H1 (cell line): ENCODE data around the gene IRX4. TPM values are rescaled to one million over a fixed set of nuclear protein-coding genes. Genes with fewer than 3 reads are reported as not detected.

Experiments used
- CTCF ChIA-PET: fragments of 300-600 bp; sonication (Branson Sonifier 250); formaldehyde crosslinking; loops from one replicate; lab custom pipeline; 2021; ENCODE audit not compliant: partially characterized antibody; lab: Charles Lee
- POLR2A ChIA-PET: fragments of 300-600 bp; sonication (Branson Sonifier 250); formaldehyde crosslinking; loops from one replicate; lab custom pipeline; 2021; ENCODE audit warnings: inconsistent platforms; ENCODE audit not compliant: partially characterized antibody; lab: Charles Lee
- DNase-seq, 2 experiments: peaks; one replicate each; pipeline versions ENCODE4 v3.0.0 to v3.0.0-alpha.2; 2010 to 2022; ENCODE audit warnings: low spot score in 2 of 2, low read depth in 1 of 2, mixed read lengths in 1 of 2
- FAIRE-seq: peaks from 2 replicates; lab custom pipeline; 2011; peaks lifted over from hg19 to GRCh38; lab: Jason Lieb, UNC
- H2AFZ ChIP-seq: 2 replicates; pipeline ENCODE4 v1.8.1; 2012; ENCODE audit warnings: low read length, inconsistent platforms
- H2AK5ac ChIP-seq: 2 replicates; pipeline ENCODE4 v1.6.1; 2013; ENCODE audit warnings: low read depth, low read length
- H2BK120ac ChIP-seq: replicated peaks from 2 replicates; pipeline ENCODE3; 2013; ENCODE audit warnings: low read depth, low read length, inconsistent platforms
- H2BK12ac ChIP-seq: 2 replicates; pipeline ENCODE4 v1.6.1; 2013; ENCODE audit warnings: low read depth, low read length
- H2BK15ac ChIP-seq: 2 replicates; pipeline ENCODE4 v1.6.1; 2013; ENCODE audit warnings: low read length
- H2BK20ac ChIP-seq: 2 replicates; pipeline ENCODE4 v1.6.1; 2013; ENCODE audit warnings: low read length
- H2BK5ac ChIP-seq: 2 replicates; pipeline ENCODE4 v1.6.1; 2013; ENCODE audit warnings: low read depth, low read length
- H3K14ac ChIP-seq: 2 replicates; pipeline ENCODE4 v1.6.1; 2013; ENCODE audit warnings: inconsistent platforms; ENCODE audit not compliant: insufficient read length
- H3K18ac ChIP-seq: 2 replicates; pipeline ENCODE4 v1.6.1; 2013; ENCODE audit warnings: low read length; ENCODE audit errors: extremely low read depth
- H3K23ac ChIP-seq: 2 replicates; pipeline ENCODE4 v1.6.1; 2013; ENCODE audit warnings: inconsistent platforms; ENCODE audit not compliant: insufficient read length
- H3K23me2 ChIP-seq: 2 replicates; pipeline ENCODE4 v1.6.1; 2013; ENCODE audit warnings: low read depth, low read length
- H3K27ac ChIP-seq: 2 replicates; pipeline ENCODE4 v1.6.1; 2011; ENCODE audit warnings: low read depth, low read length, inconsistent platforms
- H3K27me3 ChIP-seq, 4 experiments: replicated peaks in 1 of 4; 1 replicate in 1 of 4; 2 replicates in 3 of 4; pipeline versions ENCODE4 v1.6.1 to v1.8.1; 2011 to 2013; ENCODE audit warnings: low read length in 3 of 4, mild to moderate bottlenecking in 3 of 4, inconsistent platforms in 2 of 4, mixed read lengths in 2 of 4, moderate library complexity in 1 of 4; ENCODE audit not compliant: control insufficient read depth in 3 of 4, insufficient read depth in 3 of 4; ENCODE audit errors: extremely low read depth in 1 of 4
- H3K36me3 ChIP-seq, 4 experiments: 2 replicates each; pipeline versions ENCODE4 v1.6.1 to v1.8.1; 2011 to 2013; ENCODE audit warnings: mild to moderate bottlenecking in 4 of 4, low read length in 3 of 4, moderate library complexity in 2 of 4, control low read depth in 1 of 4, inconsistent platforms in 1 of 4; ENCODE audit not compliant: insufficient read depth in 4 of 4, control insufficient read depth in 2 of 4
- H3K4ac ChIP-seq: replicated peaks from 2 replicates; pipeline ENCODE3; 2013; ENCODE audit warnings: low read length, low read depth, mixed read lengths, inconsistent platforms; ENCODE audit not compliant: insufficient read length
- H3K4me1 ChIP-seq, 4 experiments: replicated peaks in 1 of 4; 1 replicate in 1 of 4; 2 replicates in 3 of 4; pipeline versions ENCODE4 v1.6.1 to v1.8.1; 2011 to 2013; ENCODE audit warnings: low read length in 3 of 4, inconsistent platforms in 2 of 4, mixed read lengths in 1 of 4; ENCODE audit not compliant: insufficient read depth in 4 of 4, control insufficient read depth in 3 of 4
- H3K4me2 ChIP-seq, 2 experiments: 2 replicates each; pipeline versions ENCODE4 v1.6.1 to v1.8.1; 2011 to 2013; ENCODE audit warnings: low read depth in 2 of 2, low read length in 2 of 2, control low read depth in 1 of 2, inconsistent platforms in 1 of 2, mild to moderate bottlenecking in 1 of 2; ENCODE audit not compliant: insufficient read depth in 1 of 2
- H3K4me3 ChIP-seq, 4 experiments: fragments of 200-600, 300-600 bp in 1 of 4; sonication (generic), shearing (Covaris generic), sonication (Bioruptor Twin) in 1 of 4; 2 replicates each; pipeline versions ENCODE4 v1.5.1 to v1.8.1; 2011 to 2016; ENCODE audit warnings: low read length in 4 of 4, low read depth in 3 of 4, control low read depth in 2 of 4, inconsistent platforms in 2 of 4, mild to moderate bottlenecking in 2 of 4, mixed read lengths in 1 of 4, moderate library complexity in 1 of 4; ENCODE audit not compliant: insufficient read depth in 2 of 4; ENCODE audit errors: extremely low read depth in 1 of 4
- H3K56ac ChIP-seq: replicated peaks from 2 replicates; pipeline ENCODE3; 2013; ENCODE audit warnings: low read depth, mild to moderate bottlenecking, mixed read lengths, low read length, inconsistent platforms; ENCODE audit not compliant: insufficient read length
- H3K79me1 ChIP-seq: 2 replicates; pipeline ENCODE4 v1.6.1; 2013; ENCODE audit warnings: low read depth, low read length, control low read depth
- H3K79me2 ChIP-seq, 2 experiments: 2 replicates each; pipeline versions ENCODE4 v1.6.1 to v1.8.1; 2012 to 2013; ENCODE audit warnings: low read length in 2 of 2, mild to moderate bottlenecking in 2 of 2, inconsistent platforms in 1 of 2; ENCODE audit not compliant: insufficient read depth in 2 of 2, control insufficient read depth in 1 of 2
- H3K9ac ChIP-seq, 4 experiments: replicated peaks in 1 of 4; 1 replicate in 1 of 4; 2 replicates in 3 of 4; pipeline versions ENCODE4 v1.6.1 to v1.8.1; 2011 to 2013; ENCODE audit warnings: low read depth in 3 of 4, low read length in 3 of 4, control low read depth in 2 of 4, mild to moderate bottlenecking in 2 of 4, moderate library complexity in 2 of 4, inconsistent platforms in 1 of 4; ENCODE audit errors: extremely low read depth in 1 of 4
- H3K9me3 ChIP-seq, 2 experiments: 2 replicates each; pipeline versions ENCODE4 v1.6.1 to v1.8.1; 2012 to 2013; ENCODE audit warnings: mild to moderate bottlenecking in 2 of 2, moderate library complexity in 2 of 2, control low read depth in 1 of 2, inconsistent platforms in 1 of 2, low read depth in 1 of 2, low read length in 1 of 2, mixed read lengths in 1 of 2; ENCODE audit not compliant: insufficient read depth in 2 of 2
- H4K20me1 ChIP-seq, 2 experiments: replicated peaks in 1 of 2; 2 replicates each; pipeline versions ENCODE3 to v1.8.1; 2011 to 2013; ENCODE audit warnings: inconsistent platforms in 2 of 2, low read length in 2 of 2, mild to moderate bottlenecking in 1 of 2; ENCODE audit not compliant: insufficient read depth in 2 of 2, control insufficient read depth in 1 of 2
- H4K5ac ChIP-seq: 2 replicates; pipeline ENCODE4 v1.6.1; 2013; ENCODE audit warnings: low read length, low read depth, mixed read lengths, inconsistent platforms; ENCODE audit not compliant: insufficient read length
- H4K8ac ChIP-seq: 2 replicates; pipeline ENCODE4 v1.8.0; 2013; ENCODE audit warnings: mild to moderate bottlenecking, moderate library complexity, low read length, inconsistent platforms; ENCODE audit not compliant: insufficient read depth; ENCODE audit errors: extremely low read depth
- H4K91ac ChIP-seq: replicated peaks from 2 replicates; pipeline ENCODE3; 2013; ENCODE audit warnings: low read length, mixed read lengths, inconsistent platforms; ENCODE audit not compliant: insufficient read length
- ASH2L ChIP-seq: fragments of 200-600, 300-600 bp; sonication (generic); IDR thresholded peaks from one replicate; pipeline ENCODE4 v1.7.1; 2017; ENCODE audit warnings: low read length
- CTBP2 ChIP-seq: IDR thresholded peaks from 2 replicates; pipeline ENCODE4 v1.7.0; 2011; ENCODE audit warnings: borderline replicate concordance, mild to moderate bottlenecking, moderate library complexity, mixed read lengths, low read length; ENCODE audit not compliant: insufficient read depth, insufficient read length
- E2F6 ChIP-seq: IDR thresholded peaks from 2 replicates; pipeline ENCODE4 v1.6.1; 2012; ENCODE audit warnings: inconsistent platforms
- KDM4A ChIP-seq: IDR thresholded peaks from one replicate; pipeline ENCODE4 v1.7.1; 2012; ENCODE audit warnings: low read depth, mild to moderate bottlenecking, moderate library complexity, low read length, inconsistent platforms; ENCODE audit not compliant: severe bottlenecking
- POLR2AphosphoS5 ChIP-seq: IDR thresholded peaks from 2 replicates; pipeline ENCODE4 v1.6.1; 2011; ENCODE audit warnings: low read depth, low read length
- SRF ChIP-seq: IDR thresholded peaks from 2 replicates; pipeline ENCODE4 v1.6.1; 2011; ENCODE audit warnings: mild to moderate bottlenecking, low read depth, low read length, moderate library complexity
- WGBS, 2 experiments: shearing (Covaris generic) in 1 of 2; methylation state at CpG; one replicate each; pipeline versions ENCODE4 v1.1.6 to v1.1.7; 2013 to 2015; ENCODE audit warnings: low lambda C conversion rate in 2 of 2, mixed read lengths in 2 of 2, inconsistent platforms in 1 of 2, low coverage in 1 of 2, missing lambda C conversion rate in 1 of 2; ENCODE audit not compliant: insufficient replicate concordance in 2 of 2, insufficient coverage in 1 of 2, insufficient read length in 1 of 2; ENCODE audit errors: extremely low coverage in 1 of 2, missing lambda C conversion rate in 1 of 2; 5-methylcytosine and 5-hydroxymethylcytosine counted together
- polyA plus RNA-seq, 7 experiments: library from polyadenylated mRNA; depleted of rRNA in 3 of 7; stranded (reverse) in 5 of 7; unstranded in 2 of 7; fragments of >200 nt in 5 of 7; fragments of 200-250 nt in 2 of 7; gene quantifications; 1 replicate in 5 of 7; 2 replicates in 1 of 7; 4 replicates in 1 of 7; pipeline versions ENCODE4 v1.2.1 to v1.2.3, GENCODE V29; 2011 to 2013; ENCODE audit warnings: missing spikeins in 2 of 7, mixed read lengths in 2 of 7
- total RNA-seq: library from RNA; stranded (reverse); fragmentation: NEBNext Ultra II Directional; extraction: Animal tissue kit (Norgen Biotek cat#: 25700); gene quantifications from 2 replicates; pipeline ENCODE4 v1.2.1, GENCODE V29; 2021

IRX4 gene
- total and polyA plus RNA-seq, 2 of the 8 experiments (the other 6 are each of a cell fraction or from before 2014, with no cell fraction given) = 0.45 to 1.2 TPM

- no peaks in the 10 kb centered on the region for H4K20me1 ChIP-seq
- no peak overlapping the region for H2BK12ac ChIP-seq
- no peak overlapping the region for H2BK20ac ChIP-seq
- no peaks in the 10 kb centered on the region; a peak in 1 of 7 replicates for H3K27me3 ChIP-seq
- H2AK5ac ChIP-seq = no peak overlapping the region
- no peaks in the 10 kb centered on the region; the same call in 1 of the 2 replicates for H3K23me2 ChIP-seq
- no peak overlapping the region for H3K56ac ChIP-seq
- no peak overlapping the region for H3K4me2 ChIP-seq
- no peak overlapping the region for H3K18ac ChIP-seq
- H4K91ac ChIP-seq = no peak overlapping the region
- no peak overlapping the region for H2BK120ac ChIP-seq
- H3K36me3 ChIP-seq = no peaks in the 10 kb centered on the region
- no peak overlapping the region for H2AFZ ChIP-seq
- H3K14ac ChIP-seq = no peak overlapping the region
- no peak overlapping the region for H4K5ac ChIP-seq
- DNase-seq = no peak
- H2BK15ac ChIP-seq = no peak overlapping the region
- H3K9ac ChIP-seq = no peak overlapping the region
- CTCF ChIA-PET = interaction anchor here (1.3 to 1.5 kb wide), 2 partner anchors 20 to 120 kb away, joined by 3 to 4 read pairs; no protein-coding TSS in a partner anchor
- H4K8ac ChIP-seq = no peak overlapping the region
- H3K9me3 ChIP-seq = peaks cover 0 to 2% of the 10 kb centered on the region in 2 experiments; a peak in 1 of 4 replicates
- TF ChIP-seq CTBP2 (no peak), POLR2AphosphoS5 (no peak), ASH2L (no peak), KDM4A (no peak), E2F6 (no peak), SRF (no peak)
- POLR2A ChIA-PET = no interaction called here
- H3K4me1 ChIP-seq = no peaks in the 10 kb centered on the region; a peak in 2 of 7 replicates
- FAIRE-seq = no peak
- H3K23ac ChIP-seq = no peak overlapping the region
- H3K79me1 ChIP-seq = no peaks in the 10 kb centered on the region
- no peak overlapping the region for H3K4ac ChIP-seq
- no peak overlapping the region for H3K4me3 ChIP-seq
- H3K27ac ChIP-seq = no peak overlapping the region
- H3K79me2 ChIP-seq = no peaks in the 10 kb centered on the region
- no peak overlapping the region for H2BK5ac ChIP-seq
- 85% methylated on average over 21 of the region's 21 CpGs; no CpG with 5 or more reads in 1 of the 2 experiments for WGBS, 2 experiments
Measured at GRCh38 chr5:1896602-1897376, 14.1 kb upstream of the IRX4 start.
